Right hindlimb (tissue), 1 donor: ENCODE results near the gene THOC3.
"Not testable (repeated sequence)": the region's sequence is repeated elsewhere in the genome, so short reads cannot be mapped to it uniquely, and the experiment has no call there.

ENCODE experiments used
- DNase-seq: peaks from one replicate; pipeline ENCODE4 v3.0.0-alpha.2; 2018

Gene THOC3

DNA sequence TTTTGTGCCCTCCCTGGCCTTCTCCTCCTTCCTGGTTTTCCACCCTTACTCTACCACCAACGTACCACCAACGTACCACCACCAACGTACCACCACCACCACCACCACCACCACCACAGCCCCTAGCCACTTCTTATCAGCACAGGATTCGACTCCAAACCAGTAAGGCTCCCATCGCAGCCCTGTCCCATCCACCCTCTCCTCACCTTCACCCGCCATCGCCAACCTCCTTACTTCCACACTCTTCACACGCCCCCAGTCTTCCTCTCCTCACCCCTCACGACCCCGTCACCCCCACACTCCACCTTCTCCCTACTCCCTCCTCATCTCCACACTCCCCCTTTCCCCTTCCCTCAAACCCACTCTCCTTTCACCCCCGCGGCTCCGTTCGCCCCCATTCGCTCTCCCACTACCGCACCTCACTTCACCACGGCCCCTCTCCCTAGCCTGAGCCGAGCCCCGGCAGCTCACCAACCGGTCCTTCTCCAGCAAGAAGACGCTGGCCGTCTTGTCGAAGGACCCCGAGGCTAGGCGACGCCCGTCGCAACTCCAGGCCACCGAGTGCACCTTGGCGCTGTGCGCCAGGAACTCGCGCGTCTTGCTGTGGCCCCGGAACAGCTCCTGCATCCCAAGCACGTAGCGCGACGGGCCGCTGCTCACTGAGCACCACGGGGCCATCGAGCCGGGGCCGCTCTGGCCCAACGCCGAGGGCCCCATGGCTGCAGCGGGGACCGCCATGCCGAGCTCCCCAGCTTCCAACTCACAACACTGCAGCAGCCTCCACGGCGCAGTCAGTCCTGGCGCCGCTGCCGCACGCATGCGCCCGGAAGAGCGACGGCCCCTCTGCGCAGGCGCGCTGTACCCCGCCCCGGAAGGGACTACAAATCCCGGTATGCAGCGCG lies at the start of gene THOC3:
Gene THOC3, minus strand, starts transcription at position 845 of the 902 bp plus-strand sequence. Its CDS starts 107 bp downstream, at position 738.
- DNase-seq = peak; percentile 68

DNA sequence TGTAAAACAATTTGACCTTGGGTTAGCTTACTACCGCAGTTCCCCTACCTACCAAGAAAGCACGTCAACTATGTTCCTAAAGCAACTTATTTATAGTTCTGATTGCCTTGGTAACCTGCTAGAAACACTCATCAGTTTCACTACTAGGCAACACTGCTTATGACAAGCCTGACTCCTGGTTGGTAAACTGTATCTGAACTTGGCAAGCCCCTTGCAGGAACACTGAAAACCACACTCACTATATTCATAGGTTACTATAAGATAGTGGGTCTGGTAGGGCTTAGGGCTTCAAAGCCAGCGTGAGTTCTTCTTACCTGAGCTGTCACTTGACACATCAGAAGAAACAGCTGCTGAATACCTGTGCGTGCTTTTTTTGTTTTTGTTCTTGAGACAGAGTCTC lies 49.2 kb upstream of the THOC3 start:
- not testable (repeated sequence) for DNase-seq

DNA sequence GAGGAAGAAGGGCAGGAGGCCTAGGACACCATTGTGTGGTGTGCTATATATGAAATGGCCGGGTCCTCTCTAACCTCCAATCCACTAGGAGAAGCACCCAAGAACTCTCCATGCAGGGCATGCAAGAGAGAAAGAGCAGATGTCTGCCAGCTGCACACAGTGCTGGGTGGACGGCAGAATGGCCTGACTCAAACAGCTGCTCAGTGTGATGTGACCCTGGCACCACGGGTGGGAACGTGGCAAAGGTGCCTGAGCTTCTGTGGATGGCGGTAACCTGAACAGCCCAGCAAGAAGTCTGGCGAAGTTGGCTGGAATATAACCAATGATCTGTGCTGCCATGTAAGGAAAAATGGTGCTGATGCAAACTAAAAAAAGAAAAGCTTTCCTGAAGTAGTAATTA lies 46.2 kb upstream of the THOC3 start:
- DNase-seq = not testable (repeated sequence)

DNA sequence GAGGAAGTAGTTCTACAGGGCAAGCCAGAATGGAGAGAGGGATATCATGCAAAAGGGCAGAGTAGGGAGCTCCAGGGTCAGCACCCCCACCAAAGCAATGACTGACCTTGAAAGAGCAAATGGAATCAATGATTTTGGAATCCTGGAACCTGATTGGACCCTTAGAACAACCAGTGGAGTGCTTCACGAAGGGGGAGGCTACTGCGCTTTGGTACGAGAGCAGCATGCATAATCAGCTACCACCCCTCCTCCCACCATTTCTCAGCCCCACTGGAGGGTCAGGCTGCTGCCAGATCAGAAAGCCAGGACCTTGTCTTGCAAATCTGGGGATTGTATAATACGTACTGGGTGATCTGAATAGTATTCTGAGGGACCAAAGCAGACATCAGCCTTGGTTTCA lies 43.0 kb upstream of the THOC3 start:
- not testable (repeated sequence) for DNase-seq

- DNase-seq = not testable (repeated sequence)
Observed at GRCh38 chr5:176010202-176010601, 42.1 kb upstream of the THOC3 start.

GRCh38 chr5:176007220-176007619 lies 39.1 kb upstream of the THOC3 start:
- not testable (repeated sequence) for DNase-seq

DNA sequence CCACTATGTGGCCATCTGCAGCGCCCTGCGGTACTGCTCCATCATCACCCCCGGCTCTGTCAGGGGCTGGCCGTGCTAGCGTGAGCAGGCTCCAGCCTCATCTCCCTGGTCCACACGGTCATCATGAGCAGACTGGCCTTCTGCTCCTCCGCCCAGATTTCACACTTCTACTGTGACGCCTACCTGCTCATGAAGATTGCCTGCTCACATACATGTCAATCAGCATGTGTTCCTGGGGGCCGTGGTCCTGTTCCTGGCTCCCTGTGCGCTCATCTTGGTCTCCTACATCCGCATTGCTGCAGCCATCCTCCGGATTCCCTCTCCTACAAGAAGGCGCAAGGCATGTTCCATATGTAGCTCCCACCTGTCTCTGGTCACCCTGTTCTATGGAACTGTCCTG lies 38.7 kb upstream of the THOC3 start:
- DNase-seq = not testable (repeated sequence)

DNA sequence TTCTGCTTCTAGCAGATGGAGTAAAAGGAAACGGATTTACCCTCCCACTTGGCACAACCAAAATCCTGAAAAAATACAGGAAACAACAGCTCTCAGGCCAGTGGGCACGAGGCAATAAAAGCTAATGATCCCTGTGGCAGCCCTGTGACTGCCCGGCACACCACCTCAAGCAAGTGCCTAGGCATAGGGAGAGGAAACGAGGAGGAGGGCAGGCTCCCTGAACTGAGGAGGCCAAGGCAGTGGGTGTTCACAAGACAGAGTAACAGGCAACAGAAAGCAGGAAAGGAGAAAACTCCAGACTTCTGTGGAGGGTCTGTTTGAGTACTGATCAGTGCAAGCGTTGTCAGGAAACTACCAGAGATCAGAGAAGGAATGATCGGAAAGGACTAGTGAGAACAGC lies 29.9 kb upstream of the THOC3 start:
- not testable (repeated sequence) for DNase-seq

DNA sequence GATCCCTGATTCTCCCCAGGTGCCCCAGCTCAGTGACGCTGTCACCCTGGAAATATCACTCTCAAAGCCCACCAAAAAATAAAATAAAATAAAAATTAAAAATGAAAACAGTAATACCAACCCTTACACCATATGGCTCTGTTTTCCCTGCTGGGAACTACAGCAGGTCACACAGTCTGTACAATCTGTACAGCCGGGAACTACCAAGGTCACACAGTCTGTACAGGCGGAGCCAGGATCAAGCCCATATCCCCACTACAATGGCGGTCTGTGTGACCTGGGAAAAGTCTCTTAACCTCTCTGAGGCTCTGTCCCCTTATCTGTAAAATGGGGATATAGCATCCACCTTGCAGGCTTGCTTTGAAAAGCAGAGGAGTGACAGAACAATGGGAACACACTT lies 29.4 kb upstream of the THOC3 start:
- DNase-seq = not testable (repeated sequence)

GRCh38 chr5:175996791-175997190 lies 28.7 kb upstream of the THOC3 start:
- DNase-seq = not testable (repeated sequence)

- DNase-seq = not testable (repeated sequence)
Observed at GRCh38 chr5:175995506-175995905, 27.4 kb upstream of the THOC3 start.

DNA sequence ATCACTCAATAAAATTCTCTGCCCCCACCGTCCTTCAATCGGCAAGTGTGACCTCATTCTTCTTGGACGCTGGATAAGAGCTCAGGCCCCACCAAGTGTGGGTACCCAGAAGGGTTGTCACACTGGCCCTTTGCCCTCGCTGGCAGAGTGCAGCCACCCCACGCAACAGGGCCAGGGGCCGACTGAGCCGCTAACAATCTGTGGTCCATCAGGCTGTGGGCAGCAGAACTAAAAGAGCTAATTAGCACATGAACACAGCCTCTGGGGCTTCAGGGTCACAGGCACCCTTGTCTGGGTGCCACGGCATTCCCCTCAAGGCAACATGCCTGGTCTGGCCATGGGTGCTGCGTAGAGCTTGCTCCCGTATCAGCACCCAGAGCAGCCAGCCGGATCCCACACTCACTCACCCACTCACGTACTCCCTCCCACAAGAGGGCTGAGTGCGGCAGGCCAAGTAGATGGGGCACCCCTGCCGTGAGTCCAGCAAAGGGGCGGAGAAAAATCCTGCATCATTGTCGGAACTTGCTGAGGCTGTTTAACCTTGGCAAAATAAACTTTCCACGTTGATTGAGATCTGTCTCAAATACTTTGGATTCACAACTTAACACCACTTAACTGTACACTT lies 11.4 kb upstream of the THOC3 start:
- not testable (repeated sequence) for DNase-seq

DNA sequence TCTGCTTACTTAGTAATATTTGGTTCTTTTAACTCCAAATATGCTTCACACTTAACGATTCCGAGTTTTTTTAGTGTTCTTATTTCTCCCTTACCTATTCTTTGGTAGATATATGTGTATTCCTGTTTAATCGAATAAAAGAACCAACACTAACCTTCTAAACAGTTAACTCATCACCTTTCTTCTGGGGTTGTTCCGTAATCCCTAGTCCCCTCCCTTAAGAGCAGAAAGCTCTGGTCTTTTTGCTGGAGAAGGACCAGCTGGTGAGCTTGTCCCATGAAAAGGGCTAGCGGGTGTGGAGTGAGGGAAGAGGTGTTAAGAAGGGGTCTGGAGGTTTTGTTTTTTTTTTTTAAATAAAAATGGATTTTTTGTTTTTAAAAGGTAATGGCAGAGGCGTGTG lies 266 bp upstream of the THOC3 start:
- DNase-seq = not testable (repeated sequence)

GRCh38 chr5:175962329-175962728 lies 5.8 kb downstream of the THOC3 start:
- DNase-seq = not testable (repeated sequence)

DNA sequence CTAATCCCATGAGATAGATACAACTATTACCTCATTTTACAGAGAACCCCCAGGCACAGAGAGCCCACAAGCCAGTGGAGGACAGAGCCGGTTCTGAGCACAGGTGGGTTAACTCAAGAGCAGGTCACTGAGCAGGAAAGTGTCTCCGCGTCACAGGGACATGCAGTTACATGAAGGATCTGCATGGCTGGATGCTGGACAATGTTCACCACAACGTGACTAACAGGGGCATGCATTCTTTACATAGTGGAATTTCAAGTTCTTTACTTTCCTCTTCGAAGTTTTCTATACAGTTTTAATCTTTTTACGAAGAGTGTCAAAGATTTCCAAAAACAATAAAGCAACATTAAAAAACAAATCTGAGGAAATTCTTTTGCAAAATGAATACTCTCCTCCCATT lies 7.9 kb downstream of the THOC3 start:
- not testable (repeated sequence) for DNase-seq

DNA sequence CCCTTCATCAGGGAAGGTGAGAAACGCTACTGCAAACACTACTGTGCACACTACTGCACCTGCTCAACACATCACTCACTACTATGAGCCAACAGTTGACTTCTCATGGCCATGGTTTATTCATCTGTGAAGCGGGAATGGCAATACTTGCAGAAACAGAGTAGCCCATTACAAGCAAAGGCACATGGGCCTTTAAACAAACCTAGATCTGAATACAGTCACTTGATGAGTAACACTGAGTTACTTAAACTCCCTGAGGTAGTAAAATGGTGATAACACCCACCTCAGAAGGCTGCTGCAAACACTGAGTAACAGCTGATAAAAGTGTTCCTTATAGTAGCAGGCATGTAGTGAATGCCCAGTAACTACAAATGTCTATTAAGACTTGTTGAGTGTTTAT lies 9.6 kb downstream of the THOC3 start:
- DNase-seq = not testable (repeated sequence)

GRCh38 chr5:175954107-175954506 lies 14.0 kb downstream of the THOC3 start:
- DNase-seq = not testable (repeated sequence)

GRCh38 chr5:175952810-175953209 lies 15.3 kb downstream of the THOC3 start:
- DNase-seq = not testable (repeated sequence)

- not testable (repeated sequence) for DNase-seq
Observed at GRCh38 chr5:175951339-175951969, 16.7 kb downstream of the THOC3 start.

GRCh38 chr5:175948329-175949108 lies 19.6 kb downstream of the THOC3 start:
- DNase-seq = not testable (repeated sequence)

- DNase-seq = not testable (repeated sequence)
Observed at GRCh38 chr5:175943253-175943652, 24.9 kb downstream of the THOC3 start.

DNA sequence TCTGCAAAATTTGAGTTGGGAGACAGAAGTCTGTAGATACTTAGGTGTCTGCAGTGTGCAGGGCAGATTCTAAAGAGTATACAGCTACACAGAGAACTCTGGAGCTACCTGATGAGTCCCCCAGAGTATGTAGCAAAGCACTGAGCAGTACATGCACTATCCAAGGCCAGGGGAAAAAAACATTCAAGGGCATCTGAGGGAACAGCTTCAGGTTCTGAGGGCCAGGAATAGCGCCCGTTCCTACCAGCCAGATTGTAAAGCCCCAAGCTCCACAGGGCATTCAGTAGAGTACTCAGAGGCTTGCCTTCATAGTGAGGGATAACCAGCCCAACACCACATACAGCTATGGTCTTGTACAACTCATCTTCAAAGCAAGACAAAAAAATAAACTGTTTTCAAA lies 27.5 kb downstream of the THOC3 start:
- DNase-seq = not testable (repeated sequence)

GRCh38 chr5:175938489-175938888 lies 29.6 kb downstream of the THOC3 start:
- not testable (repeated sequence) for DNase-seq
